T-helper 1 cell treated with Interleukin-12 subunit alpha and Interleukin-12 subunit beta and Interleukin-4 antibody, amounts not matched to agents 30 μg/mL and 1 μg/mL, for 36 hours (primary cell): ENCODE results near the gene RNF44.
"Not testable (repeated sequence)": the region's sequence is repeated elsewhere in the genome, so short reads cannot be mapped to it uniquely, and the experiment has no call there.

ENCODE experiments used
- H3K27ac Mint-ChIP-seq: one replicate; pipeline ENCODE4 v1.8.0; 2021; ENCODE audit warnings: mild to moderate bottlenecking, mixed read lengths
- H3K27me3 Mint-ChIP-seq: one replicate; pipeline ENCODE4 v1.8.0; 2021; ENCODE audit warnings: low read depth, mixed read lengths
- H3K36me3 Mint-ChIP-seq: one replicate; pipeline ENCODE4 v1.8.0; 2021; ENCODE audit warnings: low read depth, mixed read lengths
- H3K4me1 Mint-ChIP-seq: one replicate; pipeline ENCODE4 v1.8.0; 2021; ENCODE audit warnings: low read depth, mixed read lengths
- H3K4me3 Mint-ChIP-seq: one replicate; pipeline ENCODE4 v1.8.0; 2021; ENCODE audit warnings: mild to moderate bottlenecking, moderate library complexity, mixed read lengths
- H3K9me3 Mint-ChIP-seq: one replicate; pipeline ENCODE4 v1.8.0; 2021; ENCODE audit warnings: mixed read lengths

RNF44 gene

DNA sequence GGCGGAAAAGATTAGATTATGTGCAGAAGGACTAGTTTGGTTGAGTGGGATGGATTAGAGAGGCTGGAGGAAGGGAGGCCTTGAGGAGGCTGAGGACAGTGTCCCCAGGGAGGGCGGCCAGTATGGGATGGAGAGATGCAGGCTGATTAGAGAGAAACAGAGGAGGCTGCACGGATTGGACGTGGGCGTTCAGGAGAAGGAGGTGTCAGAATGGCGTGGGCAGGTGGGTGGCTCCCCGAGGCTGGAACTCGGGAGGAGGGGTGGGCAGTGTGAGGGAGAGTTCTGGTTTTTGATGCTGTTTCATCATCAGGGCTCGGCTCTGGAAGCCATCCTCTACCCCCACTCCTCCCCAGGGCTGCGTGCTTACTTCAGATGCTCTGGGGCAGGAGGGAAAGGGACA is 25.0 kb upstream of the RNF44 start:
- peaks cover 5% of the 10 kb centered on the region for H3K9me3 Mint-ChIP-seq
- H3K27ac Mint-ChIP-seq = no peak overlapping the region
- no peaks in the 10 kb centered on the region for H3K36me3 Mint-ChIP-seq
- no peak overlapping the region for H3K4me3 Mint-ChIP-seq
- peaks cover 6% of the 10 kb centered on the region for H3K4me1 Mint-ChIP-seq
- H3K27me3 Mint-ChIP-seq = peaks cover 10% of the 10 kb centered on the region

DNA sequence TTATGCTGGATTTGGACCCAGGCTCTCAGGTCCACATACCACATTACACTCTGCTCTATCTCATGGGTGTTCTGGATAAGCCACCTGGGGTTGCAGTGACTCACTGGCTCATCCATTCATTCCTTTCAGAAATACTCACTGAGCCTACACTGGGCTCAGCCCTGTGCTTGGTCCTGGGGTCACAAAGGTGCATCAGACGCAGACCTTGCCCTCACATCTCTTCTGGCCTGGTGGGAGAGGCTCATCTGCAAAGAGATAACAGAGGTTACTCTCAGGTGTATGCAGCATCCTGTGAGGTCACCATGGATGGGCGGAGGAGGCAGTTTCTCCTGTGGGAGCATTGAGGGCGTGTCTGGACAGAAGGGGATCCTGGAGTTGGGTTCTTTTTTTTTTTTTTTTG is 24.1 kb upstream of the RNF44 start:
- Mint-ChIP-seq H3K36me3 (peaks cover 2% of the 10 kb centered on the region), H3K27ac (no peak overlapping the region), H3K27me3 (peaks cover 9% of the 10 kb centered on the region), H3K4me1 (peaks cover 8% of the 10 kb centered on the region), H3K9me3 (peaks cover 5% of the 10 kb centered on the region), H3K4me3 (no peak overlapping the region)

DNA sequence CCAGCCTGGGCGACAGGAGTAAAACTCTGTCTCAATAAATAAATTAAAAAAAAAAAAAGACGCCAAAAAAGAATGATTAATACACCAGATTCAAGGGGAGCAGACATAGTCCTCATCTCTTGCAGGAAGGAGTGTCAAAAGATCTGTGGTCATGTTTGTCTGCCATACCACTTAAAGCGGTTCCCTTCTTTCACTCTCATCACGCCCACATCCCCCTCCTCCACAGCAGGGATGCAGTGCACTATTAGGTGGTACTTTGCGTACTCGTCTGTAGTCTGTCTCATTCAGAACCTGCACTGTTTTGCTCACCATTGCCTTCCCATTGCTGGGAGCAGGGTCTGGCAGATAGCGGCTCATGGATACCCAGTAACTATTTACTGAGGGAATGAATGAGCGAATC is 23.2 kb upstream of the RNF44 start:
- Mint-ChIP-seq H3K4me3 (no peak overlapping the region), H3K4me1 (peaks cover 13% of the 10 kb centered on the region), H3K27me3 (peaks cover 5% of the 10 kb centered on the region), H3K27ac (no peak overlapping the region), H3K9me3 (peaks cover 5% of the 10 kb centered on the region), H3K36me3 (peaks cover 2% of the 10 kb centered on the region)

DNA sequence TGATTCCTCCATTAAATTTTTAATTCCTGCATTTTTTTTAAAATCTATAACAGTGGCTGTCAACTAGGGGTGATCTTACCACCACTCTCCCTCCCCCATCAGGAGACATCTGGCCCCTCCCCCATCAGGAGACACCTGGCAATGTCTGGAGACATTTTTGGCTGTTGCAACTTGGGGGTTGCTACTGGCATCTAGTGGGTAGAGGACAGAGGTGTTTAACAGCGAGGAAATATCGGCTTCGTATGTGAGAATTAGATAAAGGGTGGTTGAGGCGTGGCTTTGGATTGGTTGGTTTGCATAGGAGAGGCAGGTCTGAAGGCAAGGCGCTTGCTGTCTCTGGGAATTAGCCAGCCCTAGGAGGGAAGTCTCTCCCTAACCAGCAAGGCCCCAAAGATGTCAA is 22.5 kb upstream of the RNF44 start:
- Mint-ChIP-seq H3K36me3 (peaks cover 2% of the 10 kb centered on the region), H3K4me1 (peaks cover 20% of the 10 kb centered on the region), H3K9me3 (peaks cover 5% of the 10 kb centered on the region), H3K27ac (no peak overlapping the region), H3K27me3 (peaks cover 5% of the 10 kb centered on the region), H3K4me3 (no peak overlapping the region)

DNA sequence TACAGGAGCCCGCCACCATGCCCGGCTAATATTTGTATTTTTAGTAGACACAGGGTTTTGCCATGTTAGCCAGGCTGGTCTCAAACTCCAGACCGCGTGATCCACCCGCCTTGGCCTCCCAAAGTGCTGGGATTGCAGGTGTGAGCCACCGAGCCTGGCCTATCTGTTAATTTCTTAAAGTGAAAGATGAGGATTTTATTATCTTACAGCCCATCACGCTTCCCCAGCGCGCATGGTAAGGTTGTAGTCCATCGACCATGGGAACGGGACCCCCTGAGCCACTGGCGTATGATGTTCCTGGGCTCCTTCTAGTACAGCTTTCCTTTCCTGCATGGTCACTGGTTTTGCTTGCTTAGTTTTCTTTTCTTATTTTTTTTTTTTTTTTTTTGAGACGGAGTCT is 20.6 kb upstream of the RNF44 start:
- H3K4me1 Mint-ChIP-seq = peaks cover 35% of the 10 kb centered on the region
- H3K27me3 Mint-ChIP-seq = peaks cover 5% of the 10 kb centered on the region

DNA sequence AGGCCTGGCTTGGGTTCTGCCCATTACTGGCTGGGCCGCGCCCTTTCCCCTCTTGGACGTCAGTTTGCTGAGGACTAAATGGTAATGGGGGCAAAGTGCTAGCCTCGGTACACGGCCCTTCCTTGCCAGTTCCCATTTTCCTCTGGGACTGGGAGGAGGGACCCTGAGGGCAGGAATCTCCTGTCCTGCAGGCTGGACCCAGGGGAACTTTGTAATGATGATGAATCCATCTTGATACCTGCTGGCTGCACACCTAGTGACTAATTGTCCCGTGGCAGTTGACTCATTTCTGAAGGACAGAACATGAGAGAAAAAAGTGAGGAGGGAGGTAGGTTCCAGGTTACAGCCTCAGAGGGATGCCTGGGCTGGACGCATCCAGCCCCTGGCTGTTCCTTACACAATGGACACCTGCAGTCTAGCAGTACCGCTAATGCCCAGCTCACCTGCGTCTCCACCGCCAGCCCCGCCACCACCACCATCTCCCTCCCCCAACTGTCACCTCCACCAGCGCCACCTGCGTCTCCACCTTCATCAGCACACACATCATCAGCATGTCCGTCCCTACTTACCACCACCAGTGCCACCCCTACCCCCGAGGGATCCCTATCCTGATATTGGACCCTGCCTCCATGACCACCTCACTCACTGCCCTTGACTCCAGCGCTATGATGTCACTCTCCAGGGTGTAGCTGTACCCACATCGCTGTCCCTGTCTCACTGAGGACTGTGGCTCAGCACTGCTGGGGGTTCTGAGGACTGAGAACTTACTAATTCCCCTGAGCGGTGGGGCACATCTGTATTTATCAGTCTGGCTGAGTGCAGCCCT is 16.3 kb upstream of the RNF44 start:
- peaks cover 33% of the 10 kb centered on the region for H3K4me1 Mint-ChIP-seq
- peak overlapping the region; percentile 34 for H3K27ac Mint-ChIP-seq
- no peaks in the 10 kb centered on the region for H3K27me3 Mint-ChIP-seq
- no peak overlapping the region for H3K4me3 Mint-ChIP-seq
- peaks cover 2% of the 10 kb centered on the region for H3K36me3 Mint-ChIP-seq
- no peaks in the 10 kb centered on the region for H3K9me3 Mint-ChIP-seq

More for the DNA sequence above, 20.6 kb upstream of the RNF44 start:
- peaks cover 2% of the 10 kb centered on the region for H3K36me3 Mint-ChIP-seq
- peaks cover 5% of the 10 kb centered on the region for H3K9me3 Mint-ChIP-seq
- H3K4me3 Mint-ChIP-seq = no peak overlapping the region
- no peak overlapping the region for H3K27ac Mint-ChIP-seq

DNA sequence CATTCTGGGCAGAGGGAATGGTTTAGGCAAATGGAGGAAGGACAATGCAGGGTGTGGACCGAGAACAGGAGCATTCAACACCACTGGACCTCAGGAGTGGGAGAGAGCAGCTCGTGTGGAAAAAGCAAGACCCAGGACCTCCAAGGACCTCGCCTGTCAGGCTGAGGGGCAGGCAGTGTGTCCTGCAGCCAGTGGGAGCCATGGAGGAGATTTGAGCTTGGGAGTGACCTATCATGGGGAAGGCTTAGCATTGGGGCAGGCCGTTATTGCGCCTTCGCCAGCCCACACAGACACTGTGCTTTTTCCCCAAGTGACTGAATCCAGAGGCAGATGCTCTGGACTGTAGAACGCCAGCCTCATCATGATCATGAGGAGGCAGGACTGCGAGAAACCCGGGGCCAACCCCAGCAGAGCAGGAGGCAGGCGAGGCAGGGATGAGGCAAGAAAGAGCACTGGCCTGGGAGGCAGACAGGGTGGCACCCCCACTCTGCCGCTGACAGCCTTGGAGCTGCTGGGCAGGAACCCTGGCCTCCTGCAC is 15.2 kb upstream of the RNF44 start:
- H3K9me3 Mint-ChIP-seq = no peaks in the 10 kb centered on the region
- H3K27me3 Mint-ChIP-seq = no peaks in the 10 kb centered on the region
- H3K36me3 Mint-ChIP-seq = peaks cover 2% of the 10 kb centered on the region
- H3K27ac Mint-ChIP-seq = no peak overlapping the region
- H3K4me1 Mint-ChIP-seq = peaks cover 34% of the 10 kb centered on the region
- no peak overlapping the region for H3K4me3 Mint-ChIP-seq

DNA sequence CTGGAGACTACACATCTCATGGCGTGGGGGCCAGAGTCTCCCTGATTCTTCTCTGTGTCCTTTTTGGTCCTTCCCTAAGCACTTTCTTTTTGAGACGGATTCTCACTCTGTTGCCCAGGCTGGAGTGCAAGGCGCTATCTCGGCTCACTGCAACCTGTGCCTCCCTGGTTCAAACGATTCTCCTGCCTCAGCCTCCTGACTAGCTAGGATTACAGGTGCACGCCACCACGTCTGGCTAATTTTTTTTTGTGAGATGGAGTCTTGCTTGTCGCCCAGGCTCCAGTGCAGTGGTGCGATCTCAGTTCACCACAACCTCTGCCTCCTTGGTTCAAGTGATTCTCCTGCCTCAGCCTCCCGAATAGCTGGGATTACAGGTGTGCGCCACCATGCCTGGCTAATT is 13.7 kb upstream of the RNF44 start:
- not testable (repeated sequence) for H3K4me3 Mint-ChIP-seq, H3K27me3 Mint-ChIP-seq, H3K9me3 Mint-ChIP-seq, H3K36me3 Mint-ChIP-seq, H3K27ac Mint-ChIP-seq
- peaks cover 30% of the 10 kb centered on the region for H3K4me1 Mint-ChIP-seq

DNA sequence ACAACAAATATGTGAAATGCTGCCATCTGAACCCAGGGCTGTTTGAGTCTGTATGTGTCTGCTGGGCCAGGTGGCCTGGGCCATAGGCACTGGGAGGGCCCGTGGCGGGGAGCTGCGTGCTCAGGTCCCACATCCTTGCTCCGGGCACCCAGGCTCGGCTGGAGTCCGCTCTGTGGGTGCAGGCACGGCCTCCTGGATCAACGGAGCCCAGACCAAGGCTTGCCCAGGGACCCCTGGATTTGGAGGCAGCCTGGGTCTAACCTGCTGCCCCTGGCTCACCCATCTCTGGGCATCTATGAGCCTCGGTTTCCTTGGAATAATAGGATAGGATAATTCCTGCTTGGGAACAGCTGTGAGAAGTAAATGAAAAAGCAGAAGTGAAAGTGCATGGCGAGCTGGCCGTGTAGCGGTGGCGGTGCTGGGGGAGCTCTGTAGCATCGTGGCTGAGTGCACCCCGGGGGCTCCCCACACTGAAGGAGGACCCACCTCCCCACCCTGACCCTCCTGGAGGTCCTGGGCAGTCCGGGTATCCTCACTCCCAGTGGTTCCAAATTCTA is 13.2 kb upstream of the RNF44 start:
- H3K27me3 Mint-ChIP-seq = no peaks in the 10 kb centered on the region
- H3K36me3 Mint-ChIP-seq = no peaks in the 10 kb centered on the region
- H3K4me3 Mint-ChIP-seq = no peak overlapping the region
- no peak overlapping the region for H3K27ac Mint-ChIP-seq
- peaks cover 27% of the 10 kb centered on the region for H3K4me1 Mint-ChIP-seq
- no peaks in the 10 kb centered on the region for H3K9me3 Mint-ChIP-seq

DNA sequence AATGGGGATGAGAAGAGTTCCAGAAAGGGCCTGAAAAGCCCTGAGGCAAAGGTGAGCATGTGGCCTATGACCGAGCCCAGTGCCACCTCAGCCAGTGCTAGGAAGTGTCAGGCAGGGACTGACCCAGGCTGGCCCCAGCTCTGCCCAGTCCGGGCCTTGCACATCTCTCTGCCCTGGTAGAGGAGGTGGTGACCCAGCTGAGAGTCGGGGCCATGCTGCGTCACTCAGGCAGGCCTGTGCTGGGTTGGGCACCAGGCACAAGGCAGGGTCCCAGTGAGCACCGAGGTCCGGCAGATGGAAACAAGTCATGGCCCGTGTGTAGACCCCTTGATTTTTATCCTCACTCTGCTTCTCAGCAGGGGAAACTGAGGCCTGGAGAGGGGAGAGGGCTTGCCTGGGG is 12.7 kb upstream of the RNF44 start:
- Mint-ChIP-seq H3K36me3 (no peaks in the 10 kb centered on the region), H3K27me3 (no peaks in the 10 kb centered on the region), H3K4me1 (peaks cover 23% of the 10 kb centered on the region), H3K4me3 (no peak overlapping the region), H3K9me3 (no peaks in the 10 kb centered on the region), H3K27ac (no peak overlapping the region)

DNA sequence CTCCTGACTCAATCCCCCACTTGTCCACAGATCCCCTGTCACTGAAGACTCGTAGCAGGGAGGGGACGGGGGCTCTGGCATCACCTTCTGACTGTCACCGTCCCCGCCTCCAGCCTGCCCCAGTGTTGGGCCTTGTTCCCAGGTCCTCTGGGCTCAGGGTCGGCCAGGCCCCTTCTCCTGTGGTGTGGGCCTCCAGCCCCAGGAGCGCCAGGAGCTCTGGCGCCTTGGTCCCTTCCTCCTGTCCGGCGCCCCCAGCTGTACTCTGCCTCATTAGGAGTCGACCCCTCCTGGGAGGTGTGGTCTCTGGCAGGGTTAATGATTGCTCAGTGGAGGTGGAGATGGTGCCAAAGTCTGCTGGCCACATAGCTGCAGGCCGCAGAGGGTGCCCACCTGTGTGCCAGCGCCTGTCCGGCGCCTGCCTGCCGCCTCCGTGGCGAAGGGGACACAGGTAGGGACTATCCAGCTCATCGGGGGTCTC is 11.8 kb upstream of the RNF44 start, which contains the start of gene CDHR2:
Gene CDHR2 (plus strand): TSS at position 376 of the 478 bp plus-strand sequence. CDS start 16,011 bp downstream, outside the sequence.
- Mint-ChIP-seq H3K27ac (no peak within 1 kb of the TSS), H3K9me3 (no peaks in the 10 kb centered on the region), H3K27me3 (no peaks in the 10 kb centered on the region), H3K4me3 (no peak within 1 kb of the TSS), H3K36me3 (no peaks in the 10 kb centered on the region), H3K4me1 (peaks cover 22% of the 10 kb centered on the region)

DNA sequence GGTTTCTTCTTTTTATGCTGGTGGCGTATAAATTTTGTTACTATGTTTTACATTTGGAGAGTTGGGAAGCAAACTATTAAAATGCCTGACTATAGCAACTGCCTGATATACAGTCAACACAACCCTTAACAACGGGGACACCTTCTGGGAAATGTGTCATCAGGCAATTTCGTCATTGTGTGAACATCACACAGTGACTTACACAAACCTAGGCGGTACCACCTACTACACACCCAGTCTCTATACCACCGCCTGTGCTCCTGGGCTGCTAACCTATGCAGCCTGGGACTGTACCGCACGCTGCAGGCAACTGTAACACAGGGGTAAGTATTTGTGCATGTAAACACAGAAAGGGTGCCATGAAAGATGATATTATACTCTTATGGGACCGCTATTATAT is 10.6 kb upstream of the RNF44 start:
- no peaks in the 10 kb centered on the region for H3K9me3 Mint-ChIP-seq
- H3K4me1 Mint-ChIP-seq = peaks cover 15% of the 10 kb centered on the region
- no peak overlapping the region for H3K27ac Mint-ChIP-seq
- H3K4me3 Mint-ChIP-seq = no peak overlapping the region
- H3K27me3 Mint-ChIP-seq = no peaks in the 10 kb centered on the region
- H3K36me3 Mint-ChIP-seq = no peaks in the 10 kb centered on the region

DNA sequence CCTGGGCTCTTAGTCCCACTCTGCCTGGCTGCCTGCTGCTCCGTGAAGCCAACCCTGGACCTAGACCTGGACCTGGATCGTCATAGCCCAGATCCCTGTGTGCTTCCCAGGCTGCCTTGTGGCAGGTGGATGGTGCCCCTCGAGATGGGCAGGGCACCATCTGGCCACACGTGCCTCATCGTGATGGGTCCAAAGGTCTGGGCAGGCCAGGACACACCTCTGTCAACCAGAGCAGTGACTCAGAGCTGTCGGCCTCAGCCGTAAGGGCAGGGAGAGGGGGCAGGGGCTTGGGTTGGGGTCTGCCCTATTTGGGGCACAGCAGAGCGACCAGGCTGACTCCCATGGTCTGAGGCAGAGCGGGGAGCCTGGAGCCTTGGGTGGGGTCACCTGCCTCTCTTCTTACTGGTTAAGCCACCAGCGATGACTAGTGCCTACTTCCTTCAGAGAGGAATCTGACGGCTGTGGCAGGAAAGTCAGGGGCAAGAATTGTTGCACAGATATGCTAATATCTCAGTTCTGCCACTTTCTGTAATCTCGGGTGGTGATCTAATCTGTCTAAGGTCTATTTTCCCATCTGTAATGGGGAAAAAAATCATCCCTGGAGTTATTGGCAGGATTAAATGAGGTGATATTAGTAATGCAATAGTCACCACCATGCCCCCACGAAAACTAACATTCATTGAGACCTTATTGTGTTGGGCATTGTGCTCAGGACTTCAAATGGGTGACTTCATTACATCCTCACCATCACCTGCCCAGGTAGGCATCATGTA is 8.7 kb upstream of the RNF44 start:
- Mint-ChIP-seq H3K27me3 (no peaks in the 10 kb centered on the region), H3K36me3 (no peaks in the 10 kb centered on the region), H3K4me1 (peaks cover 30% of the 10 kb centered on the region), H3K4me3 (no peak overlapping the region), H3K27ac (no peak overlapping the region), H3K9me3 (no peaks in the 10 kb centered on the region)

DNA sequence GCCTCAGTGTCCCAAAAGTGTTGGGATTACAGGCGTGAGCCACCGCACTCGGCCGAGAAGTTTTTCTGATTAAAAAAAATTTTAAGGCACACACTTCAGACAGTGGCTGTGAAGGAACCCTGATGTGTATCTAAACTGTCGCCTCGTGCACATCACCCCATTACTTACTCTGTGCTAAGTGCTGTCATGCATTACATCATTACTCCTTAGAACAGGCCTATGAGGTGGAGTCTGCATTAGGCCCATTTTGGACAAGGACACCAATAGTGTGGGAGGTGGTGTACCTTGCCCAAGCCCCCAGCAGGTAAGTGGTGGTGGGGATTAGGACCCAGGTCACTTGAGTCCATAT is 8.2 kb upstream of the RNF44 start:
- Mint-ChIP-seq H3K4me1 (peaks cover 35% of the 10 kb centered on the region), H3K9me3 (no peaks in the 10 kb centered on the region), H3K27ac (no peak overlapping the region), H3K4me3 (no peak overlapping the region), H3K36me3 (no peaks in the 10 kb centered on the region), H3K27me3 (no peaks in the 10 kb centered on the region)
